Stimulated activated effector memory CD8-positive, alpha-beta T cell treated with anti-CD3 and anti-CD28 coated beads, Interleukin-12 subunit alpha, Interleukin-12 subunit beta, amount 100 ng/mL, for 72 hours (primary cell): ENCODE data around the gene C17orf78.
"Not testable (repeated sequence)": the region's sequence is repeated elsewhere in the genome, so short reads cannot be mapped to it uniquely, and the experiment has no call there.

Experiments used
- ATAC-seq: fragments of 150-1000 bp; cut with Tn5 transposase; 2 replicates; pipeline ENCODE4 v1.10.0; 2021
- DNase-seq, 2 donors: peaks; one replicate each; pipeline ENCODE4 v3.0.0; 2021 to 2022; ENCODE audit warnings: low spot score in 2 of 2
- H3K27ac Mint-ChIP-seq: one replicate; pipeline ENCODE4 v1.8.0; 2022; ENCODE audit warnings: mild to moderate bottlenecking, mixed read lengths
- H3K36me3 Mint-ChIP-seq: one replicate; pipeline ENCODE4 v1.8.0; 2022; ENCODE audit warnings: mild to moderate bottlenecking, mixed read lengths
- H3K4me1 Mint-ChIP-seq: one replicate; pipeline ENCODE4 v1.8.0; 2022; ENCODE audit warnings: mixed read lengths
- H3K4me3 Mint-ChIP-seq: one replicate; pipeline ENCODE4 v1.8.0; 2022; ENCODE audit warnings: mild to moderate bottlenecking, mixed read lengths
- H3K9me3 Mint-ChIP-seq: one replicate; pipeline ENCODE4 v1.8.0; 2022; ENCODE audit warnings: mixed read lengths

The C17orf78 gene

DNA sequence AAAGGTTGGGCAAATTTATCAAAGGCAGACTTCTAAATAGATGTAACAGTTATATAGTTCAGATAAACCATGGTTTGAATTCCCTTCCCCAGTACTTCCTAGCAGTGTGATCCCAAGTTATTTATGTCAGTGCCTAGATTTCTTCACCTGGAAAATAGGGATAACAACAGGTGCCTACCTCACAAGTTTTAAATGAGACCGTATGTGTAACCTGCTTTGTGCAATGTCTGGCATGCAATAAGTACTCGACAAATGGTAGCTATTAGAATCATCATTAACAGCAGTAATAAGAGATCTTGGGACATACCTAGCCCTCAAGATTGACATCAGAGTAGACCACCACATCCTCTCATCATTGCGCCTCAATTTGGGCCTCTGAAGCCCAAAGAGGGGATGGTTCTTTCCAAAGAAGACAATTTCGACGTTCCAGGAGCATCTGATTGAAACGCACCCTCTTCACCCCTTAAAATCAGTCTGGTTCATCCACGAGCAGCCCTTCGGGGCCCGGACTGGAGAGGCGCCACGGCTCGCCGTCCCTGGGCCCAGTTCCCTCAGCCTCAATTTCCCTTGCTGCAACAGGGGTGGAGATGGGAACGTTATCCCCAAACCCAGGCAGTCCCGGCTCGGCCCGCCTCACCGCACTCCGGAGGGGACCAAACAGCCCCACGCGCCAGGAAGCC, 30.3 kb downstream of the C17orf78 start:
- Mint-ChIP-seq H3K27ac (peak overlapping the region; percentile 97), H3K4me1 (peaks cover 40% of the 10 kb centered on the region), H3K4me3 (peak overlapping the region; percentile 96), H3K9me3 (no peaks in the 10 kb centered on the region), H3K36me3 (peaks cover 57% of the 10 kb centered on the region)
- DNase-seq: no peak
- ATAC-seq: no peak

GRCh38 chr17:37406635-37407461, 31.1 kb downstream of the C17orf78 start, which contains the start of the genes ACACA and TADA2A:
Gene ACACA, minus strand, starts transcription at chr17:37406836. Its CDS starts 537 bp downstream, at chr17:37406299.
Gene TADA2A, plus strand, starts transcription at chr17:37406886. Its CDS starts 4,480 bp downstream, at chr17:37411366.
- H3K4me1 Mint-ChIP-seq: peaks cover 40% of the 10 kb centered on the region
- peak within 1 kb of the TSS; percentile 96 for H3K4me3 Mint-ChIP-seq
- DNase-seq: peak; percentile 70 to 88
- peak within 1 kb of the TSS; percentile 97 for H3K27ac Mint-ChIP-seq
- no peaks in the 10 kb centered on the region for H3K9me3 Mint-ChIP-seq
- ATAC-seq: peak; percentile 95
- peaks cover 64% of the 10 kb centered on the region for H3K36me3 Mint-ChIP-seq

DNA sequence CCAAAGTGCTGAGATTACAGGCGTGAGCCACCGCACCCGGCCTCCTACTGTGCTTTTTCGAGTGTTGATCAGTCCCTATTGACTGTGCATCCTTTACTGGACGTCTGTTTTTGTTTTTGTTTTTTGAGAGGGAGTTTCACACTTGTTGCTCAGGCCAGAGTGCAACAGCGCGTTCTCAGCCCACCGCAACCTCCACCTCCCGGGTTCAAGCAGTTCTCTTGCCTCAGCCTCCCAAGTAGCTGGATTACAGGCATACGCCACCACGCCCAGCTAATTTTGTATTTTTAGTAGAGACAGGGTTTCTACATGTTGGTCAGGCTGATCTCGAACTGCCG, 32.3 kb downstream of the C17orf78 start:
- peak overlapping the region; percentile 96 for H3K4me3 Mint-ChIP-seq
- peaks cover 27% of the 10 kb centered on the region for H3K4me1 Mint-ChIP-seq
- ATAC-seq, DNase-seq, H3K9me3 Mint-ChIP-seq: not testable (repeated sequence)
- H3K36me3 Mint-ChIP-seq: peaks cover 71% of the 10 kb centered on the region
- H3K27ac Mint-ChIP-seq: peak overlapping the region; percentile 97

DNA sequence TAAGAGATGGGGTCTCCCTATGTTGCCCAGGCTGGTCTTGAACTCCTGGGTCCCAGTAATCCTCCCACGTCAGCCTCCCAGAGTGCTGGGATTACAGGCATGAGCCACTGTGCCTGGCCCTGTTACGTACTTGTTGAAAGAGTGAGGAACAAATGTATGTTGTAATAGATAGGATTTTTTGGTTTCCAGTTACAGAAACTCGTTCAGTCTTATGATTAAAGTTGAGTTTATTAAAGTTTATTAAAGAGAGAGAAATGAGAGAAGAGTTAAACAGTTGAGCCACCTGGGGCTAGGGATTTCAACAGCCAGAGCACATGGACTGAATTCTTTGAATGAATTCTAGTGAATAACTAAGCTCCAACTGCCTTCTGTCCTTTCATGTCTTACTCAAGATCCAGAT, 34.6 kb downstream of the C17orf78 start:
- DNase-seq: no peak
- Mint-ChIP-seq H3K4me3 (no peak overlapping the region), H3K27ac (peak overlapping the region; percentile 35), H3K9me3 (no peaks in the 10 kb centered on the region), H3K36me3 (peaks cover 86% of the 10 kb centered on the region), H3K4me1 (peaks cover 19% of the 10 kb centered on the region)
- no peak for ATAC-seq

DNA sequence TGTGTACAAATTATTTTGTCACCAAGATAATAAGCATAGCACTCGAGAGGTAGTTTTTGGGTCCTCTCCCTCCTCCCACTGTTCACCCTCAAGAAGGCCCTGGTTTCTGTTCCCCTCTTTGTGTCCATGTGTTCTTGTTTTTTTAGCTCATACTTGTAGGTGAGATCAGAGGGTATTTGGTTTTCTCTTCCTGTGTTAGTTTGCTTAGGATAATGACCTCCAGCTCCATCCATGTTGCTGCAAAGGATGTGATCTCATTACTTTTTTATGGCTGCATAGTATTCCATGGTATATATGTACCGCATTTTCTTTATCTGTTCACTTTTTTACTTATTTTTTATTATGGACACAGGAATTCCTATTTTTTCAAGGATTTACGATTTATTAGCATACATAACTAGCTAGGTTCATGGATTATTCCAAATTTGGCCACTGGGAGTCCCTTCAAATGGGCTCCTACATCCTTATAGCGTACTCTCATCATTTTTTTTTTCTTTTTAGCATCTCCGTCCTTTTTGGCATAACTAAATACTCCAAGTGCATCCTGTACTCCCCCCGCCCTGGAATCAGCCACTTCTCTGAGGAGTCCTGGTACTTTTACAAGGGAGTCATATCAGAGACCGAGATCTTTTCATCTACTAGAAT, 38.2 kb downstream of the C17orf78 start:
- Mint-ChIP-seq H3K36me3 (peaks cover 93% of the 10 kb centered on the region), H3K9me3 (no peaks in the 10 kb centered on the region), H3K4me3 (no peak overlapping the region), H3K27ac (no peak overlapping the region), H3K4me1 (peaks cover 10% of the 10 kb centered on the region)
- no peak for DNase-seq
- no peak for ATAC-seq

DNA sequence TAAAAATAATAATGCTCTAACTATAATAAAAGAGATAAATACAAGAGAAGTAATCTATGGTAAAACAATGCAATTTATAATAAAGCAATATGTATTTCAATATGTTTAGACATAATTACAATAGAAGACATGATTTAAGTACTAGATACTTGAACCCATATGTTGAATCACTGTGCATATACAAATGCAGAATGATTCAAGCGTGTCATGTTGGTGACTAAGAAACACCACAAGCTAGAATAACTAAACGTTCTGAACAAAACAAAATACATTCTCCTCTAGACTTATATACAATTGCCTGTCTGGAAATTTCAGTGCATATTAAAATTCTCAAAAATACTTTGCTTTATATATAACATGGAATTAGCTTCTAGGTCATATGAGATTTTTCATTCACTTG, 42.1 kb downstream of the C17orf78 start:
- no peak overlapping the region for H3K27ac Mint-ChIP-seq
- H3K36me3 Mint-ChIP-seq: peaks cover 99% of the 10 kb centered on the region
- DNase-seq (no peak), ATAC-seq (peak; percentile 74)
- no peak overlapping the region for H3K4me3 Mint-ChIP-seq
- H3K4me1 Mint-ChIP-seq: peaks cover 10% of the 10 kb centered on the region
- H3K9me3 Mint-ChIP-seq: no peaks in the 10 kb centered on the region

DNA sequence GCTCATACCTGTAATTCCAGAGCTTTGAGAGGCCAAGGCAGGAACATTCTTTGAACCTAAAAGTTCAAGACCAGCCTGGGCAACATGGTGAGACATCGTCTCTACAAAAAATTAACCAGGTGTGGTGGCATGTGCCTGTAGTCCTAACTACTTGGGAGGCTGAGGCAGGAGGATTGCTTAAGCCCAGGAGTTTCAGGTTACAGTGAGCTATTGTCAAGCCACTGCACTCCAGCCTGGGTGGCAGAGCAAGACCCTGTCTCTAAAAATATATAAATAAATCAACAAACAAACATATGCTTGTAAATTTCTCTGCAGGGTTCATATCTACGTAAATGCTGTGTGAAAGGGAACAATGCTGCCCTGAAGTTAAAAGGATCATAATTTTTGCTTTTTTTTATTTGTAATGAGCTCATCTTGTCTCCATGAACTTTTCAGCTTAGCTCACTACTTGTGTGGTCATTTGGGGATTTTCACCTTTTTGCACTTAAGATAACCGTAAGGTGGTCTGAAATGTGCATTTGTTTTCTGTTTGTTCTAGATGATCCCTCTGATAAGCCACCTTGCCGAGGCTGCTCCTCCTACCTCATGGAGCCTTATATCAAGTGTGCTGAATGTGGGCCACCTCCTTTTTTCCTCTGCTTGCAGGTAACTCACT, 47.3 kb downstream of the C17orf78 start:
- H3K36me3 Mint-ChIP-seq: peaks cover 99% of the 10 kb centered on the region
- H3K27ac Mint-ChIP-seq: no peak overlapping the region

GRCh38 chr17:37425268-37425667, 49.5 kb downstream of the C17orf78 start:
- no peak overlapping the region for H3K4me3 Mint-ChIP-seq
- DNase-seq: no peak
- ATAC-seq: no peak
- H3K36me3 Mint-ChIP-seq: peaks cover 85% of the 10 kb centered on the region
- peaks cover 6% of the 10 kb centered on the region for H3K4me1 Mint-ChIP-seq
- no peaks in the 10 kb centered on the region for H3K9me3 Mint-ChIP-seq
- no peak overlapping the region for H3K27ac Mint-ChIP-seq

More for the DNA sequence above, 47.3 kb downstream of the C17orf78 start:
- Mint-ChIP-seq H3K4me1 (peaks cover 1% of the 10 kb centered on the region), H3K9me3 (no peaks in the 10 kb centered on the region), H3K4me3 (no peak overlapping the region)
- ATAC-seq (no peak), DNase-seq (no peak)

- DNase-seq (no peak), ATAC-seq (no peak)
- Mint-ChIP-seq H3K36me3 (peaks cover 86% of the 10 kb centered on the region), H3K4me3 (no peak overlapping the region), H3K27ac (peak overlapping the region; percentile 78), H3K4me1 (peaks cover 22% of the 10 kb centered on the region), H3K9me3 (no peaks in the 10 kb centered on the region)
Observed at GRCh38 chr17:37429039-37429438, 53.3 kb downstream of the C17orf78 start.

- peak overlapping the region; percentile 21 for H3K4me3 Mint-ChIP-seq
Observed at GRCh38 chr17:37429453-37429852, 53.7 kb downstream of the C17orf78 start.

GRCh38 chr17:37430051-37430627, 54.4 kb downstream of the C17orf78 start:
- Mint-ChIP-seq H3K4me3 (peak overlapping the region; percentile 21), H3K9me3 (no peaks in the 10 kb centered on the region), H3K27ac (peak overlapping the region; percentile 78), H3K36me3 (peaks cover 85% of the 10 kb centered on the region), H3K4me1 (peaks cover 22% of the 10 kb centered on the region)
- ATAC-seq (peak; percentile 95), DNase-seq (no peak)

More at GRCh38 chr17:37429453-37429852, 53.7 kb downstream of the C17orf78 start:
- ATAC-seq (no peak), DNase-seq (no peak)
- H3K36me3 Mint-ChIP-seq: peaks cover 86% of the 10 kb centered on the region
- H3K27ac Mint-ChIP-seq: peak overlapping the region; percentile 78
- H3K4me1 Mint-ChIP-seq: peaks cover 22% of the 10 kb centered on the region
- no peaks in the 10 kb centered on the region for H3K9me3 Mint-ChIP-seq

GRCh38 chr17:37432671-37433070, 56.9 kb downstream of the C17orf78 start:
- no peak overlapping the region for H3K27ac Mint-ChIP-seq
- DNase-seq: no peak
- ATAC-seq: no peak
- H3K4me3 Mint-ChIP-seq: no peak overlapping the region
- peaks cover 22% of the 10 kb centered on the region for H3K4me1 Mint-ChIP-seq
- peaks cover 82% of the 10 kb centered on the region for H3K36me3 Mint-ChIP-seq
- H3K9me3 Mint-ChIP-seq: no peaks in the 10 kb centered on the region

- Mint-ChIP-seq H3K9me3 (no peaks in the 10 kb centered on the region), H3K4me3 (no peak overlapping the region), H3K27ac (peak overlapping the region; percentile 70), H3K4me1 (no peaks in the 10 kb centered on the region), H3K36me3 (peaks cover 94% of the 10 kb centered on the region)
- ATAC-seq: no peak
- DNase-seq: no peak
Observed at GRCh38 chr17:37438141-37438540, 62.4 kb downstream of the C17orf78 start.

GRCh38 chr17:37440424-37440823, 64.6 kb downstream of the C17orf78 start:
- Mint-ChIP-seq H3K9me3 (no peaks in the 10 kb centered on the region), H3K4me3 (no peak overlapping the region), H3K4me1 (no peaks in the 10 kb centered on the region), H3K27ac (peak overlapping the region; percentile 10), H3K36me3 (peaks cover 98% of the 10 kb centered on the region)
- no peak for DNase-seq
- ATAC-seq: no peak
